Esophagus squamous epithelium (tissue), 4 donors: ENCODE data around the gene SMIM41.

Experiments used
- POLR2A ChIP-seq, 4 donors: fragments of 450-650 bp; IDR thresholded peaks; one replicate each; pipeline ENCODE4 v1.6.1; 2017; ENCODE audit warnings: antibody characterized with exemption in 4 of 4, mild to moderate bottlenecking in 4 of 4, moderate library complexity in 3 of 4
- TF ChIP-seq, protein P1 (sequence below), 6 experiments: fragments of 450-650 bp in 4 of 6; fragments of 200-600 bp in 2 of 6; sonication (generic) in 2 of 6; IDR thresholded peaks; one replicate each; pipeline ENCODE4 v1.5.1; 2016 to 2019; ENCODE audit warnings: antibody characterized with exemption in 6 of 6, mild to moderate bottlenecking in 4 of 6, moderate library complexity in 4 of 6

DNA sequence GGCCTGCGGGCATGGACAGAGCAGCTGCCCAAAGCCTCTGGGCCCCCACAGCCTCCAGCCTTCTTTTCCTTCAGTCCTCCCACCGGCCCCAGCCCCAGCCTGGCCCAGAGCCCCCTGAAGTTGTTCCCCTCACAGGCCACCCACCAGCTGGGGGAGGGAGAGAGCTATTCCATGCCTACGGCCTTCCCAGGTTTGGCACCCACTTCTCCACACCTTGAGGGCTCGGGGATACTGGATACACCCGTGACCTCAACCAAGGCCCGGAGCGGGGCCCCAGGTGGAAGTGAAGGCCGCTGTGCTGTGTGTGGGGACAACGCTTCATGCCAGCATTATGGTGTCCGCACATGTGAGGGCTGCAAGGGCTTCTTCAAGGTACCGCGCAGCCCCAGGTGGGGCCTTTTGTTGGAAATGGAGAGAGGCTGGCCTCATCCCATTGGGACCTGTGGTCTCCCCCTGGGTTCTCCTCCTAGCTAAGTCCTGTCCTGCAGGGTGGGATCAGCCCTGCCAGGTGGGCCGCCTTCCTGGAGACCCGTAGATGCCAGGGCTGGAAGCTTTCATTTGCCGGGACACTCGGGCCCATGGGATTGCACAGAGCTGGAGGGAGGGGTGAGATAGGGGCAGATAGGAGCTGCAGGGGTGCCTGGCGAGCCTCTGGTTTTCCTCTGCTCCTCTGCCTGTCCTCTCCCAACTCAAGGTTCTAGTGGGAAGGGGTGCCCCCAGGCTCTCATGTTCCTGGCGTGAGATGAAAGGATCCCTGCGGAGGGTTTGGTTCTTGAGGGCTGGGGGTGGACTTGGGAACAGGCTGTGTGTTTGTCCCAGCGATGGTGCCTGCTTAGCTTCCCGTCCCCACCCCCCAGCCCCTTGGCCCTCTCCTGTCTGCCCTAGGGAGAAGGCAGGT is 24.4 kb upstream of the SMIM41 start:
- TF ChIP-seq, protein P1, sequence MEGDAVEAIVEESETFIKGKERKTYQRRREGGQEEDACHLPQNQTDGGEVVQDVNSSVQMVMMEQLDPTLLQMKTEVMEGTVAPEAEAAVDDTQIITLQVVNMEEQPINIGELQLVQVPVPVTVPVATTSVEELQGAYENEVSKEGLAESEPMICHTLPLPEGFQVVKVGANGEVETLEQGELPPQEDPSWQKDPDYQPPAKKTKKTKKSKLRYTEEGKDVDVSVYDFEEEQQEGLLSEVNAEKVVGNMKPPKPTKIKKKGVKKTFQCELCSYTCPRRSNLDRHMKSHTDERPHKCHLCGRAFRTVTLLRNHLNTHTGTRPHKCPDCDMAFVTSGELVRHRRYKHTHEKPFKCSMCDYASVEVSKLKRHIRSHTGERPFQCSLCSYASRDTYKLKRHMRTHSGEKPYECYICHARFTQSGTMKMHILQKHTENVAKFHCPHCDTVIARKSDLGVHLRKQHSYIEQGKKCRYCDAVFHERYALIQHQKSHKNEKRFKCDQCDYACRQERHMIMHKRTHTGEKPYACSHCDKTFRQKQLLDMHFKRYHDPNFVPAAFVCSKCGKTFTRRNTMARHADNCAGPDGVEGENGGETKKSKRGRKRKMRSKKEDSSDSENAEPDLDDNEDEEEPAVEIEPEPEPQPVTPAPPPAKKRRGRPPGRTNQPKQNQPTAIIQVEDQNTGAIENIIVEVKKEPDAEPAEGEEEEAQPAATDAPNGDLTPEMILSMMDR (IDR thresholded peaks at IDR 0.05): no peak
- TF ChIP-seq POLR2A (IDR thresholded peaks at IDR 0.05): no peak
